Osteoblast (primary cell): Measurements from ENCODE around the gene ABCB8. TPM values are rescaled to one million over a fixed set of nuclear protein-coding genes. Genes with fewer than 3 reads are reported as not detected.

Experiments used
- DNase-seq: peaks from one replicate; pipeline ENCODE4 v3.0.0; 2011; ENCODE audit warnings: low spot score, mixed read lengths; ENCODE audit not compliant: insufficient read length; ENCODE audit errors: missing footprints
- H2AFZ ChIP-seq: 2 replicates; pipeline ENCODE4 v1.6.0; 2011; ENCODE audit warnings: mild to moderate bottlenecking, low read length
- H3K27ac ChIP-seq: 2 replicates; pipeline ENCODE4 v1.5.1; 2011; ENCODE audit warnings: mild to moderate bottlenecking, low read depth, low read length, moderate library complexity
- H3K27me3 ChIP-seq: 2 replicates; pipeline ENCODE4 v1.6.0; 2012; ENCODE audit warnings: mild to moderate bottlenecking, control low read depth, inconsistent platforms, low read length, moderate library complexity; ENCODE audit not compliant: insufficient read depth
- H3K36me3 ChIP-seq: 2 replicates; pipeline ENCODE4 v1.5.1; 2011; ENCODE audit warnings: mild to moderate bottlenecking, low read length, control low read depth, moderate library complexity; ENCODE audit not compliant: insufficient read depth
- H3K4me1 ChIP-seq: 2 replicates; pipeline ENCODE4 v1.5.1; 2011; ENCODE audit warnings: mild to moderate bottlenecking, low read length, control low read depth, moderate library complexity; ENCODE audit not compliant: insufficient read depth
- H3K4me2 ChIP-seq: 2 replicates; pipeline ENCODE4 v1.6.0; 2011; ENCODE audit warnings: mild to moderate bottlenecking, low read length; ENCODE audit not compliant: insufficient read depth
- H3K4me3 ChIP-seq: fragments of 200-600 bp; sonication (generic); 3 replicates; pipeline ENCODE4 v1.5.1; 2012; ENCODE audit warnings: mild to moderate bottlenecking, low read length, inconsistent platforms; ENCODE audit not compliant: insufficient read depth
- H3K79me2 ChIP-seq: 2 replicates; pipeline ENCODE4 v1.6.0; 2012; ENCODE audit warnings: mild to moderate bottlenecking, low read length, control low read depth, inconsistent platforms; ENCODE audit not compliant: insufficient read depth
- H3K9me3 ChIP-seq: 2 replicates; pipeline ENCODE4 v1.5.1; 2011; ENCODE audit warnings: low read depth, low read length, control low read depth
- H4K20me1 ChIP-seq: 2 replicates; pipeline ENCODE4 v1.6.0; 2012; ENCODE audit warnings: mild to moderate bottlenecking, low read length, control low read depth; ENCODE audit not compliant: insufficient read depth
- total RNA-seq: library from RNA; depleted of rRNA; stranded (reverse); fragments of >200 nt; gene quantifications from 2 replicates; pipeline ENCODE4 v1.2.3, GENCODE V29; 2012
- TF ChIP-seq, protein P1 (sequence below): IDR thresholded peaks from 2 replicates; pipeline ENCODE4 v1.5.1; 2011; ENCODE audit warnings: mild to moderate bottlenecking, low read depth, low read length, moderate library complexity; ENCODE audit errors: extremely low read depth

The ABCB8 gene
- total RNA-seq, 1 donor, result 32.6 TPM

DNA sequence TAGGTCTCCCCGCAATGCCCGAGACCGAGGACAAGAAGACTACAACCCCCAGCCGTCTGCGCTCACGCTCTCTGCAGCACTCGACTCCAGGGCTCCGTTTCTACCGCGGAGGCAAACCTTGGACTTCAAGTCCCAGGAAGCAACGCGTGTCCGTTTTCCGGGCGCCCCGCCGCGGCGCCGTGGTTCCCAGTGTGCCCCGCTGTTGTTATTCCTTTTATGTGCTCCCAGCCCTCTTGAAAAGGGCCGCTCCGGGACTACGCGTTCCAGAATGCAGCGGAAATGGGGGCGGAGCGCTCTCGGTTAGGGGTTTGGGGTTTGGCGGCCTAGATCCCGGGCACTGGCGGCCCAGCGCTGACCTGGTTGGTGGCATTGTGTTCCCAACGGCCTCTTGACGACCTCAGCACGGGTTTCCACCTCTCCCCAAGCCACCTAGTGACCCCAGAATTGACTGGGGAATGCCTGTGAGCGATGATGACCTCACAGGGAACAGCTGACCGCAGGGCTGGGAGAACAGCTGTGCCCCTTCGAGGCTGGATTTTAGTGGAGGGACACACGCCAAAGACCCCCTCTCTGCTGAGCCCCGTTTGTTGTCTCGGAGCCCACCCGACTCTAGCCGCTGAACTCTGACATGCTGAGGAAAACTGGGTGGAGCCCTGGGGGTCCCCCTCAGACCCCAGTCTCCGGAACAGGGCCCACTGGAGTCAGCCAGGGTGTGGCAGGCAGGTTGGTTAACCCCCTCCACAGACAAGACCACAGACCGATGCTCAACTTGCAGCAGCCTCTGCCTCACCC is 29.9 kb downstream of the ABCB8 start:
- DNase-seq, result peak; percentile 100
- TF ChIP-seq, protein P1, sequence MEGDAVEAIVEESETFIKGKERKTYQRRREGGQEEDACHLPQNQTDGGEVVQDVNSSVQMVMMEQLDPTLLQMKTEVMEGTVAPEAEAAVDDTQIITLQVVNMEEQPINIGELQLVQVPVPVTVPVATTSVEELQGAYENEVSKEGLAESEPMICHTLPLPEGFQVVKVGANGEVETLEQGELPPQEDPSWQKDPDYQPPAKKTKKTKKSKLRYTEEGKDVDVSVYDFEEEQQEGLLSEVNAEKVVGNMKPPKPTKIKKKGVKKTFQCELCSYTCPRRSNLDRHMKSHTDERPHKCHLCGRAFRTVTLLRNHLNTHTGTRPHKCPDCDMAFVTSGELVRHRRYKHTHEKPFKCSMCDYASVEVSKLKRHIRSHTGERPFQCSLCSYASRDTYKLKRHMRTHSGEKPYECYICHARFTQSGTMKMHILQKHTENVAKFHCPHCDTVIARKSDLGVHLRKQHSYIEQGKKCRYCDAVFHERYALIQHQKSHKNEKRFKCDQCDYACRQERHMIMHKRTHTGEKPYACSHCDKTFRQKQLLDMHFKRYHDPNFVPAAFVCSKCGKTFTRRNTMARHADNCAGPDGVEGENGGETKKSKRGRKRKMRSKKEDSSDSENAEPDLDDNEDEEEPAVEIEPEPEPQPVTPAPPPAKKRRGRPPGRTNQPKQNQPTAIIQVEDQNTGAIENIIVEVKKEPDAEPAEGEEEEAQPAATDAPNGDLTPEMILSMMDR, result no peak
- H3K27me3 ChIP-seq, result no peaks in the 10 kb centered on the region
- H3K36me3 ChIP-seq, result no peaks in the 10 kb centered on the region
- H3K4me3 ChIP-seq, result peak overlapping the region; percentile 91
- peaks cover 48% of the 10 kb centered on the region for H3K4me1 ChIP-seq
- H2AFZ ChIP-seq, result peak overlapping the region; percentile 93
- peak overlapping the region; percentile 100 for H3K4me2 ChIP-seq
- peaks cover 30% of the 10 kb centered on the region for H3K79me2 ChIP-seq
- H3K27ac ChIP-seq, result peak overlapping the region; percentile 93
- no peaks in the 10 kb centered on the region for H3K9me3 ChIP-seq
- peaks cover 16% of the 10 kb centered on the region for H4K20me1 ChIP-seq

DNA sequence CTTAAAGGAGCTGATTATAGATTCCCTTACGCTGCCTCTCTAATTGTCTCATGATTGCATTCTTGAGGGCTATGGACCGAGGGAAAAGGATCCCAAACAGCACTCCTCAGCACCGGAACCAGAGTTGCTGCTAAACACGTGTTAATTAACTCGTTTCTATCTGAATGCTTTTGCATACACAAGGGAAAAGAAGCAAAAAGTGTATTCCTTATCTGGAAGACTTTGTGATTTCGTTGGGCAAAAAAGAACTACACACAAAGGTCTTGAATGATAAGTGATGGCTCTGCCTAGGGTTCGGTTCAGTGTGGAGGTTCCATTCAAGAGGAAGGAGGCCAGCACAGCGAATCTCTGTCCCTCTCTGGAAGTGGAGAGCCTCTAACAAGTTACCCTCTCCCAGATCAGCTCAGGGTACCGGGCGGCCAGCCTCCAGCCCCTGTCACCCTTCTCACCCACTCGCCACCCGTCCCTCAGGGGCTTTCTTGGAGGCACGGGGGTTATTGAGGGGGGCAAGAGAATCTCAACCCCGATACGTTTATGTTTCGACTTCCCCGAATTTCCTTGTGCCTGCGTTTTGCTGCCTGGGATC is 30.6 kb downstream of the ABCB8 start:
- Histone ChIP-seq H3K27me3 (no peaks in the 10 kb centered on the region), H3K36me3 (no peaks in the 10 kb centered on the region), H3K4me1 (peaks cover 48% of the 10 kb centered on the region), H3K27ac (peak overlapping the region; percentile 93), H4K20me1 (peaks cover 21% of the 10 kb centered on the region), H3K79me2 (peaks cover 35% of the 10 kb centered on the region), H3K4me3 (peak overlapping the region; percentile 91), H2AFZ (peak overlapping the region; percentile 93), H3K4me2 (peak overlapping the region; percentile 100), H3K9me3 (no peaks in the 10 kb centered on the region)
- TF ChIP-seq, protein P1, result no peak
- DNase-seq, result no peak

DNA sequence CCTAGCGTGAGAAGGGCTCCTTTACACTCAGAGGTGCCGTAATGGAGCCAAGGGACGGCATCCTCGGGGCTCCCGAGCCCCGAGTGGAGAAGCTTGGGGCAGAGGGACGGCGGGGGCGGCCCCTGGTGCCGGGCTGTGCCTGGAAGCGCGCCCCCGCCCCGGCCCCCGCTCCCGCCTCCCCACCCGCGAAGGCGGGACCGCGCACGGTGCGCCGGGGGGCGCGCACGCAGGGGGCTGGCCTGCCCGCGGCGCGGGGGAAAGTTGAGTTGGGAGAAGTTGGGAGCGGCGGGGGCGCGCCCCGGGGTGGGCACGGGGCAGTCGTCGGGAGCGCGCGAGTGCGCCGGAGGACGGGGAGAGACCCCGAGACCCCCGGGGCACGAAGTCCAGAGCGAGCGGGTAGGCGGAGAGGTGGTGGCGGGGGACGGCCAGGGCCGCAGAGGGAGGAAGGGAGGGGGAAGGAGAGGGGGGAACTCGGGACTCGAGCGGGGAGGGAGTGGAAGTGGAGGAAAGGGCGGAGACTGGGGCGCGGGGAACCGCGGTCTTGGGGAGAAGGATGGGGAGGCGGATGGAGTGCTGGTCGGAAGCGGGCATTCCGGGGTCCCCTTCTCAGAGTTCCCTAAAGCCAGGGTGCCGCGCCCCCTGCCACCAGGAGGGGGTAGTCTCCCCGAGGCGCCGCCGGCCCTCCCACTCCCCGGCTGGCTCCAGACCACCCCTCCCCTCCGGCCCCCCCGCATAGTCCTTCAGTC is 31.3 kb downstream of the ABCB8 start, which contains the start of gene SLC4A2:
SLC4A2 (plus strand) TSS at position 223 of the 746 bp plus-strand sequence. CDS start 2,399 bp downstream, outside the sequence.
- H3K4me2 ChIP-seq, result peak within 1 kb of the TSS; percentile 100
- peak within 1 kb of the TSS; percentile 93 for H2AFZ ChIP-seq
- H3K36me3 ChIP-seq, result peaks cover 3% of the 10 kb centered on the region
- no peaks in the 10 kb centered on the region for H3K9me3 ChIP-seq
- no peaks in the 10 kb centered on the region for H3K27me3 ChIP-seq
- peaks cover 38% of the 10 kb centered on the region for H3K79me2 ChIP-seq
- peaks cover 48% of the 10 kb centered on the region for H3K4me1 ChIP-seq
- TF ChIP-seq, protein P1, result peak; percentile 30
- peak within 1 kb of the TSS; percentile 91 for H3K4me3 ChIP-seq
- peak; percentile 99 for DNase-seq
- peaks cover 21% of the 10 kb centered on the region for H4K20me1 ChIP-seq
- peak within 1 kb of the TSS; percentile 93 for H3K27ac ChIP-seq
